GM23248 (cell line): ENCODE results near the gene MAPK8IP3.

Source experiments
- EZH2 ChIP-seq: fragments of 200-600 bp; sonication (generic); IDR thresholded peaks from 2 replicates; pipeline ENCODE4 v1.6.1; 2018; ENCODE audit warnings: antibody characterized with exemption, mild to moderate bottlenecking; ENCODE audit not compliant: insufficient read depth, poor library complexity, severe bottlenecking
- EZH2phosphoT487 ChIP-seq: fragments of 200-600 bp; sonication (generic); IDR thresholded peaks from 2 replicates; pipeline ENCODE4 v1.6.1; 2018; ENCODE audit warnings: antibody characterized with exemption, moderate library complexity, mild to moderate bottlenecking, low read depth; ENCODE audit not compliant: insufficient read depth

DNA sequence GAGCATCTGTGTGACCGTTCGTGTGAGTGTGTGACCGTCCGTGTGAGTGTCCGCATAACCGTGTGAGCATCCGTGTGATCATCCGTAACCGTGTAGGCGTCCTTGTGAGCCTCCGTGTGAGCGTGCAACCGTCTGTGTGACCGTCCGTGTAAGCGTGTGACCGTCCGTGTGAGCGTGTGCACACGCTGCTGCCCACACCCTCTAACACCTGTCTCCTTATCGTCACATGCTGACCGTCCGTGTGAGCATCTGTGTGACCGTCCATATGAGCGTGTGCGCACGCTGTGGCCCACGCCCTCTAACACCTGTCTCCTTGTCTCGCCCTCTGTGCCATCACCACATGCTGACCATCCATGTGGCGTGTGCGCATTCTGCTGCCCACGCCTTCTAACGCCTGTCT is 34.2 kb downstream of the MAPK8IP3 start:
- no peak for TF ChIP-seq EZH2
- TF ChIP-seq EZH2phosphoT487: no peak
